ENCODE measurements around the gene CDCA7. TPM values are rescaled to one million over a fixed set of nuclear protein-coding genes. Genes with fewer than 3 reads are reported as not detected.
A peak's percentile ranks its signal among the peaks of the same experiment; 100 is the strongest.

The CDCA7 gene
- total and polyA plus RNA-seq, 3 donors from 2014 or later: 10.8 to 14.6 (median 10.8) TPM

- Histone ChIP-seq H3K4me3 (peak overlapping the region; percentile 61 to 75), H3K4me1 (no peaks in the 10 kb centered on the region), H3K27ac (peak overlapping the region in 1 of 2 donors; percentile 64), H3K36me3 (ENCODE audit: low read depth, missing control alignments) (no peaks in the 10 kb centered on the region), H3K9me3 (no peaks in the 10 kb centered on the region), H3K27me3 (no peaks in the 10 kb centered on the region)
- 36 to 45% methylated on average over 16 of the region's 16 CpGs for WGBS, 2 donors
- peak; percentile 16 for DNase-seq
- TF ChIP-seq CTCF (IDR thresholded peaks at IDR 0.05): no peak
- TF ChIP-seq POLR2A (IDR thresholded peaks at IDR 0.05): no peak
- intact Hi-C loops (cut with DNase I; ENCODE audit: low total_unique reads): no loop called here
Observed at GRCh38 chr2:173355866-173356508, 1.3 kb downstream of the CDCA7 start.

- no peak for DNase-seq
- H3K36me3 ChIP-seq (ENCODE audit: low read depth, missing control alignments): no peaks in the 10 kb centered on the region
- no peak overlapping the region for H3K4me3 ChIP-seq
- TF ChIP-seq POLR2A (IDR thresholded peaks at IDR 0.05) (no peak), CTCF (IDR thresholded peaks at IDR 0.05) (no peak)
- no peak overlapping the region for H3K27ac ChIP-seq
- H3K9me3 ChIP-seq: no peaks in the 10 kb centered on the region
- WGBS, 2 donors: 37 to 61% methylated on average over 3 of the region's 3 CpGs
- intact Hi-C loops (cut with DNase I; ENCODE audit: low total_unique reads): no loop called here
- H3K27me3 ChIP-seq: no peaks in the 10 kb centered on the region
- H3K4me1 ChIP-seq: no peaks in the 10 kb centered on the region
Observed at GRCh38 chr2:173357346-173357745, 2.7 kb downstream of the CDCA7 start.

GRCh38 chr2:173358616-173359015, 3.9 kb downstream of the CDCA7 start:
- WGBS, 2 donors: 65 to 78% methylated on average over 5 of the region's 5 CpGs
- TF ChIP-seq POLR2A (IDR thresholded peaks at IDR 0.05) (no peak), CTCF (IDR thresholded peaks at IDR 0.05) (no peak)
- no peaks in the 10 kb centered on the region for H3K9me3 ChIP-seq
- no peak for DNase-seq
- no peak overlapping the region for H3K27ac ChIP-seq
- H3K36me3 ChIP-seq (ENCODE audit: low read depth, missing control alignments): no peaks in the 10 kb centered on the region
- intact Hi-C loops (cut with DNase I; ENCODE audit: low total_unique reads): no loop called here
- no peaks in the 10 kb centered on the region for H3K4me1 ChIP-seq
- H3K4me3 ChIP-seq: no peak overlapping the region
- H3K27me3 ChIP-seq: no peaks in the 10 kb centered on the region

GRCh38 chr2:173359231-173359630, 4.6 kb downstream of the CDCA7 start:
- H3K27ac ChIP-seq: no peak overlapping the region
- no peak overlapping the region for H3K4me3 ChIP-seq
- no peak for DNase-seq
- no peak for TF ChIP-seq POLR2A (IDR thresholded peaks at IDR 0.05)
- no peak for TF ChIP-seq CTCF (IDR thresholded peaks at IDR 0.05)
- no peaks in the 10 kb centered on the region for H3K36me3 ChIP-seq (ENCODE audit: low read depth, missing control alignments)
- intact Hi-C loops (cut with DNase I; ENCODE audit: low total_unique reads): no loop called here
- H3K4me1 ChIP-seq: no peaks in the 10 kb centered on the region
- no peaks in the 10 kb centered on the region for H3K9me3 ChIP-seq
- WGBS, 2 donors: 93 to 94% methylated on average over 8 of the region's 8 CpGs
- no peaks in the 10 kb centered on the region for H3K27me3 ChIP-seq

- no peaks in the 10 kb centered on the region for H3K9me3 ChIP-seq
- no peak for DNase-seq
- H3K4me3 ChIP-seq: no peak overlapping the region
- no peaks in the 10 kb centered on the region for H3K4me1 ChIP-seq
- H3K27me3 ChIP-seq: no peaks in the 10 kb centered on the region
- no peak overlapping the region for H3K27ac ChIP-seq
- WGBS, 2 donors: 86 to 89% methylated on average over 3 of the region's 3 CpGs
- TF ChIP-seq POLR2A (IDR thresholded peaks at IDR 0.05): no peak
- no peak for TF ChIP-seq CTCF (IDR thresholded peaks at IDR 0.05)
- no peaks in the 10 kb centered on the region for H3K36me3 ChIP-seq (ENCODE audit: low read depth, missing control alignments)
- intact Hi-C loops (cut with DNase I; ENCODE audit: low total_unique reads): no loop called here
Observed at GRCh38 chr2:173370198-173370597, 15.5 kb downstream of the CDCA7 start.

Measured in testis (tissue), 3 donors.